HG03571 (cell line): ENCODE measurements around the gene GNAO1.

Experiments used
- ATAC-seq: cut with Tn5 transposase; IDR thresholded peaks from one replicate; pipeline ENCODE4 v1.9.1; 2021; ENCODE audit not compliant: unreplicated experiment

Gene GNAO1

DNA sequence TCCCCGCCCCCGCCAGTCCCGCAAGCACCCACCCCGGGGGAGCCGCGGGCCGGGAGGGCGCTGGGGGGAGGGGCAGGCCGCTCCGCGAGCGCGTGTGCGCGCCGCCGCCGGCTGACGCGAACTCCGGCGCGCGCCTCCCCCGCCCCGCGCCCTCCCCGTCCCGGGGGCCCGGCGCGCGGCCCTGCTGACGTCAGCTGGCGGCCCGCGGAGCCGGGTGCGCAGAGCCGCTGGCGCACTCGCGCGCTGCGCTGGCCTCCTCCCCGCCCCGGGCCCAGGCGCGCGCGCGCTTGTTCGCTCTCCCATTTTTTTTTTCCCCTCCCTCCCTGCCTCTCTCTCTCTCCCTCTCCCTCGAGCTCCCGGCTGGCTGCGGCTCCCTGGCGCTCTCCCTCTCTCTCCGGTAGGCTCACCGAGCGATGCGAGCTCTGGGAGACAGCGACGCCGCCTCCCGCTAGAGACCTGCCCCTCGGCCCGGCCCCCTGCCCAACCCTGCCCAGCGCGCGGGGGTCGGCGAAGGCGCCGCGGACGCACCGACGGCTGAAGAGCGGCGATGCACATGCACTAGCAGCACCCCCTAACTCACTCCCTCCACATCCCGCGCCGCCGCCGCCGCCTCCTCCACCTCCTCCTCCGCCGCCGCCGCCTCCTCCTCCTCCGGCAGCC lies at the start of gene GNAO1:
Gene GNAO1, plus strand, starts transcription at position 334 of the 660 bp plus-strand sequence. CDS start 747 bp downstream, outside the sequence.
- peak; percentile 73 for ATAC-seq

DNA sequence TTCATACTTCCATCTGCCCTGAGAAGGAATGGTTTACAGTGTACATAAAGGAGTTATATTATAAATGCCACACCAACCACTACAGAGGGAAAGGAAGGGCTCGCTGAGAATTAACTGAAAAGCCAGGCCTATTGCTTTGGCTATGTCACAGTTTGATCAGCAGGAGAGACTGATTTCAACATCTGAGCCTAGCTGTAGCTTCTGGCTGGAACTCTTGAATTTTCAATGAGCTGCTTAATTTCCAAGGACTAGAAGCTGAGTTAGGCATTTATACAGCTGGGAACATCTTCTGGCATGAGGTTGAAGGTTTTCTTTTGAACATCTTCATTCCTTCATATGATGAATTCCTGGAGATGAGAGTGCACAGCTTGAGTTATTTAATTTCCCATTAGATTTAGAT lies 47.6 kb upstream of the GNAO1 start:
- ATAC-seq, result no peak

DNA sequence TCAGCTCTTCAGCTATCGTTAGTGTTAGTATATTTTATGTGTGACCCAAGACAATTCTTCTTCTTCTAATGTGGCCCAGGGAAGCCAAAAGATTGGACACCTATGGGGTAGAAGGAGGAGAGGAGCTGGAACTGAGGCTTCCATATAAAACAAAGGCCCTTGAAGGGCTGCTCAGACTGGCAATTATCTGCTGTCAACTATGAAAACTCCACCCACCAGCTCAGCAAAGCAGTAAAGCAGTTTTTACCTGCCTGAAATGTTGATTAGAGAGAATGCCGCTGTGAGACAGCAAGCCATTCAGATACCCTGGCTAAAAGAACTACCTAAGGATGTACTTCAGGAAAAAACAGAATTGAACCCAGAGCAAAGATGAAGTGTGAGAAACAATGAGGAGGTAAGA lies 45.9 kb upstream of the GNAO1 start:
- no peak for ATAC-seq

DNA sequence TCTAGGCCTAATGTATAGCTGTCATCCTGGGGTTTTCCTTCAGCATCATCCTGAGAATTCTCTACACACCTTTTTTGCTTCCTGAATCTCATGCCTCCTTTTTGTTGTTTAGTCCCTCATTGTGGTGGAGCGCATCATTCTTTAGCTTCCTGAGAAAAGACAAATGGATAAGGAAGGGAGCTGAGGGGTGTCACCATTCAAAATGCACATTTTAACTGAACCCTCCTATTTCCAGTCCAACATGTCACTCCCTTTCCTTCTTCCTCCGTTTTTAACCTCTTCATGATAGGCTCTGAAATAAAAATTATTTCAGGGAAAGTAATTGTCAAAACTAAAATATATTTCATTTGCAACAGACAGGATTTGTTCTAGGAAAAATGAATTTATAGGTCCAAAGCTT lies 39.7 kb upstream of the GNAO1 start:
- no peak for ATAC-seq

DNA sequence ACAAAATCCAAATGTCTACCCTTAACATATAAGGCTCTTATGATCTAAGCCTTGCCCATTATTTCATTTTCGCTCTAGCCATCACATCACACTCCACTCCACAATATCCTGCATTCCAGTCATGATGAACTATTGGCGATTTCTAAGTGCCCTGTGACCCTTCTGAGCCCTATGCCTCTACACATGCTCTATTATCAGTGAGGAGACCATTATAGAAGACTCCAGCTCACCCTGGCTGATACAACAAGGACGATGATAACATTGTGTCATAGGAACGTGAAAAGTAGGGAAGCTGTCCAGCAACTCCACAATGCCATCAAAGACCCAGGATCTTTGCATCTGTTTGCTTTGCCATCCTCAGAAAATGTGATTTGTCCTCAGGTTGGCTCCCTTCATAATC lies 29.6 kb upstream of the GNAO1 start:
- no peak for ATAC-seq

DNA sequence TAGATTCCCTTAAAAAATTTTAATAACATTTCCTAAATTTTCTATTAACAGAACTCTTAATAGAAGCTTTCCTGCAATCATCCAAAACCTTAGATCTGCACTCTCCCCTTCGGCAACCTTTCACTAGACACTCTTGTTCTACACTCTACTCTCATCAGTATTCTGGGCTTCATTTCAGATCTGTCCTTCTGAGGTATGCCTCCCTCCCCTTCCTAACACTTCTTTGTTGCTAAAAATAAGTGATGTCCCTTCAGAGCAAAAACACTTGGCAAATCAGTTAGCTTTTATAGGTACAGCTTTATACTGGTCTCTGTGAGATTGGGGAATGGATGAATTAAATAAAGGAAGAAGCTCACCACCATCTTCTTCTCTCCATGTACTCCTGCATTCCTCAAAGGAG lies 28.2 kb upstream of the GNAO1 start:
- no peak for ATAC-seq

DNA sequence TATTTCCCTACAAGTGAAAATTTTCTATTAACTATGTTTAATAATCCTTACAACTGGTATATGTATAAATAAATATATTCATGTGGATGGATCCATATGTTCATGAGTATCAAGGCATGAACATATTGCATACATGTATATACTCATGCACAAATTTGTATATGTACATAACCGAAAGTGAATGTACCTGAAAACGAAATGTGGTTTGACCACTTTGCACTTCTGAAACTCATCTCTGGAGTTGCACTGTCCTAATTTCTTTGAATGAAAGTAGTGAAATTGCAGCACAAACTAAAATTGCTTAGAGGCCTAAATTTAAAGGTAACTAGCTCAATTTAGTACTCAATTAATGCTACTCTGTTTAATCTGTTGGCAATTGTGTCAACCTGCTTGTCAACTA lies 27.4 kb upstream of the GNAO1 start:
- ATAC-seq, result no peak

DNA sequence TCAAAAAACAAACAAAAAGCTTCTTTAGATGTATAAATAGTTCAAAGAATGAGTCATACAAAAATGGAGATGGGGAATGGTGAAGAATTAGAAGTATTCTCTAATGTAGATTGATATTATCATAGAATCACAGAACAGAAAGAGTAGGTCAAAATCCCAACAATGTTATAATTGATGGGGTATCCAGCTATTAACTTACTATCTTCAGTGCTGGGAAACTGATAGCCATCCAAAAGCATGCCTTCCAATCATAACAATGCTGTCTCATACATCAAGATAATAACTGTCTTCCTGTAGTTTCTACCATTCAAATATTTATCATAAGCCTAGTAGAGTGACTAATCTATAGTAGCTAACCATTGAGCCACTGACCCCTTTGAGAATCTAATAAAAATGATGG lies 26.7 kb upstream of the GNAO1 start:
- ATAC-seq, result no peak

DNA sequence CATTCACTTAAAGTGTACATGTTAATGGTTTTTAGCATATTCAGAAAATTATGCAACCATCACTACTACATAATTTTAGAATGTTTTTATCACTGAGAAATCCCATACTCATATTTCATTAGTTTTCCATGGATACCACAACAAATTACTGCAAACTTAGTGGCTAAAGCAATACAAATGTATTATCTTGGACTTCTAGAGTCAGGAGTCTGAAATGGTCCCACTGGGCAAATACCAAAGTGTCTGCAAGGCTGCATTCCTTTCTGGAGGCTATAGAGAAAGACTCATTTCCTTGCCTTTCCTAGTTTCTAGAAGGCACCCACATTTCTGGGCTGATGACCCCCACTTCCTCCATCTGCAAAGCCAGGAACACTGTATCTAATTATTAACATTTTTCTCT lies 16.9 kb upstream of the GNAO1 start:
- no peak for ATAC-seq

DNA sequence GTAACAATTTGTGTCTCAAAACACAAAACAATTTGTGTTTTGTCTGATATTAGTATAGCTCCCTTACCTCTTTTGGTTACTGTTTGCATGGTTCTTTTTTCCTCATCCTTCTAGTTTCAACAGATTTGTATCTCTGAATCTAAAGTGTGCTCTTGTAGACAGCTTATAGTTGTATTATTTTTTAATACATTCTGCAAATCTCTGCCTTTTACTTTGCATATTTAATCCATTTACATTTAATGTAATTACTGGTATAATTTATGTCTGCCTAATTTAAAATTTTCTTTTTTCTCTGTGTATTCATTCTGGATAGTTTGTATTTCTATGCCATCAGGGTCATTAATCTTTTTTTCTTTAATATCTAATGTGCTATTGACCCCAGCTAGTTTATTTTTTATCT lies 9.9 kb upstream of the GNAO1 start:
- ATAC-seq, result no peak

DNA sequence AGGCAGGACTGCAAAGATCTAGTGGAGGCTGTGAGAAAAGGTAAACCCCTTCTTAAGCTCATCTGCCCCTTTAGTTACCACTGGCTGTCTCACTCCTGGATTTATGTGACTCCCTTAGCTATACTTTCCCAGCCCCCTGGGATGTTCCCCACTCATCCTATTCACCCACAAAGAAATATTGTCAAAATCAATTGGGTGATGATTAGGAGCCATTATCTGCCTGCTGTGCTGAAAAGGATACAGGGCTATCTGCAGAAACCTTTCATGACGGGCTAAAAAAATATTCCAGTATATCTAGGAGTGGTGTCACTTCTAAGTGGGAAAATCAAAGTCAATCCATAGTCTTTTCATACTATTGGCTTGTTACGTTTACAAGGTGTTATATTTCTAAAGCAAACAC lies 8.0 kb upstream of the GNAO1 start:
- ATAC-seq, result no peak

DNA sequence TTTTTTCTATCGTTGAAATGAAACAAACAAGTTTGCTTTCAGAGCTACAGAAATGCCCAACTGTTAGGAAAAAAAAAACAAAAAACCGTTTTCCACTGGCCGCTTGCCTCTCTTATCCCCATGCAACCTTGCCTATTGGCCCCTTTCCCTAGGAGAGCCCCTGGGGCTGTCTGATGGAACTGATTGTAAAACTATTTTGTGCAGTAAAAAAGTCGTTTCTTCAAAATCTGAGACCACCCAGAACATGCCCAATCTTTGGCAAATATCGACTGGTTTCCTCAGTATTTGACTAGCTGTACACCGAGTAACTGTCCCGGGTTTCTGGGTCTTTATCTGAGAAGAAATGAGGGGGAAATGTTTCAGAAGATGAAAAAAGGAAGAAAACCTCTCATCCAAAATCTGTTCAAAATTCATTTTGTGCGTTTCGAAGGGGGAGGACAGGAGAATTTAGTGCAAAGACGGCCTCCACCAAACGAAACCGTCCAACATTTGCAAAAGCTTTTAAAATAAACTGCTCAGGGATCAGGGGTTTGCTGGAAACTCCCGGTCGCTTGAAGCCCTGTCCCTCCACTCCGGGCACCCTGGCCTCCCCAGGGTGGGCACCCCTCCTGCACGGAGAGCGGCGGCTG lies 1.1 kb upstream of the GNAO1 start:
- no peak for ATAC-seq

DNA sequence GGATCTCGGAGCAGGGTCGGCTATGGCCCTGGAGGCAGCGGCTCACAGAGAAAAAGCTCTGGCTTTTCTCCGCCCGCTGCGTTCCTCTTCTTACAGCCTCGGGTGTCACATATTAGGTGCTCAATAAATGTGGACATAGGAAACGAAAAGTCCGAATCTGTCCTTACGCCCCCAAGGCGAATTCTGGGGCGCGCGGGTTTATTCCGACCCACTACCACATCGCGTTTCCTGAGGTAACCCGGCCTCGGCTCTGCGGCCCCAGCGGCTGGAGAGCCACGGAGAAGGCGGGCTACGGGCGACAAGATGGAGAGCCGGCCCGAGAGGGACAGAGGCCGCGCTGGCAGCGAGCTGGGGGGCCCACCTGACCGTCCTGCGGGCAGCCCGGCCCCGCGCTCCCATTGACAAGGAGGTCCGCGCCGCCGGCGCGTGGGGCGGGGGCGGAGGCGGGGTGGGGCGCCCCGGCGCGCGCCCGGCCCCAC lies 573 bp upstream of the GNAO1 start:
- peak; percentile 25 for ATAC-seq

DNA sequence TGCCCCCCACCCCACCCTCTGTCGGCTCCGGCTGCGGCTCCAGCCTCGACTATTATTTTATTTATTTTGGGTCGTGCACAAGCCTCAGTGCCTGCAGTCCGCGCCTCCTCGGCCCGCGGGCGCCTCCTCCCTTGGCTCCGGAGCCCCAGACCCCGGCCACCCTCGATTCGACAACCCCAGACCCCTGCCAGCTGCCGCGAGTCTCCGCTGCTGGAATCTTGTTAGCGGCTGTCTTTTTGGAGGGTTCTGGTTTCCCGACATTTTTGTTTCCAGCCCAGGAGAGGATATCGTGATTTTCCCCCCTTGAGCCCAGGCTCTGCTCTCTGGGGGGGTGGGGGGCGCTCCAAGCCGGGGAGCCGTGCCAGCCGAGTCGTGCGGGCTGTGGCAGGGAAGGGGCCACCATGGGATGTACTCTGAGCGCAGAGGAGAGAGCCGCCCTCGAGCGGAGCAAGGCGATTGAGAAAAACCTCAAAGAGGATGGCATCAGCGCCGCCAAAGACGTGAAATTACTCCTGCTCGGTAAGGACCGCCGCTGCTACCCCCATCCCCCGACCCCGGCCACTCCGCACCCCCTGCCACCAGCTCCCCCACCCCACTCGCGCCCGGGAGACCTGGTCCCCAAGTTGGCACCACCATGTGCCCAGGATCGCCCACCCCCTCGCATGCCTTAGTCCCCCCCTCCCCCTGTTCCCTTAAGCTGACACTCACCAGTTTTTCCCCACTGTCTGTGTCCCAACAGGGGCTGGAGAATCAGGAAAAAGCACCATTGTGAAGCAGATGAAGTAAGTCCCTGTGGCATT lies 746 bp downstream of the GNAO1 start:
- no peak for ATAC-seq

DNA sequence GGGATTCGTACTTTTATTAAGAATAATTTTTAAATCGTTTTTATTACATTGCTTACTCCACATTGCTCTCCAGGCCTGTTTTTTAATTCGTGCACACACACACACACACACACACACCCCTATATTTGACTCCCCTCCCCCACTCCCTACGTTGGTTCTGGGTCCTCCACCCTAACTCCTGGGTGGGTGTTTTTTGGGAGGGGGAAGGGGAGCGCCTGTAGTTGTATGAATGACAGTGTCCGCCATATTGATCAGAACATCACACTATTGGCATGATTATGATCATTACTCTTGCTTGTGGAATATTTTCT lies 1.3 kb downstream of the GNAO1 start:
- no peak for ATAC-seq

DNA sequence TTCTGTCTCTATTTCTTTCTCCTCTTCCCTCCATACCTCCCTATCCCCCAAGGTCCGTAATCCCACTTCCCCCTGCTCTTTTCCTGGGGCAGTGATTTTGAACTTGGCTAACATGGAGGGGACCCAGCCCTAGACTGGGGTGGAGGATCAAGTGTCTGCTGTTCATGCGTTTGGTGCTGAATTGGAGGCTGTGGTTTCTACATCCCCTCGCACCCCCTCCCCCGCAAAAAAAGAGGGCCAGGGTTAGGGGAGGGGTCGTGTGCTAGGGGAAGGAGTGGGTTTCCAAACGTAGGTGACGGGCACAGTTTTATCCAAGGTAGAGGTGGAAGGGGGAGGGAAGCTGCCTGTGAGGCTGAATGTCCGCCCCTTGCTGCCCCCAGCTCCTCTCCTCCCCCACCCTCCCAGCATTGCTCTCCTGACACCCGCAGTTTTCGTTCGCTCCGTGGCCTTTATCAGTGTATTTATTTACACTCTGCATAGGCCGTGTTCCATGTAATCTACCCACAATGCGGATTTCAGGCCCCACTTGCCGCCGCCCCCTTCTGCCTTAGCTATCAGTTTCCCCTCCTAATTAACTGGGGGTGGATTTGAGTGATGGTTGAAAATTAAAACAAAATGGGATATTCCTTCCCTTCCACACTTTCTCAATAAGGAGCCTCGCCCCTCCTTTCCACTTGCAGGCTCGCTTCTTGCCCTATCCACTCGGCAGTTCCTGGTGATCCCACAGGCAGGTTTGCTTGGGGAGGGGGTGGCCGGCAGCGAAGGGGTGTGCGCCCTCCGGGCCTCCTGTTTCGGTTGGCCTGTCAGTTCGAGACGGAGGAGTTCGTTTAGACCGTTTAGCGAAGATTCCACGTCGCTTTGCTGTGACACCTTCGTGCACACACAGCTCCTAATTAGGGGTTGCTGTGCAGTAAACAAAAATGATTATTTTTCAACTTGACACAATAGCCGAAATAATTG lies 2.0 kb downstream of the GNAO1 start:
- no peak for ATAC-seq

DNA sequence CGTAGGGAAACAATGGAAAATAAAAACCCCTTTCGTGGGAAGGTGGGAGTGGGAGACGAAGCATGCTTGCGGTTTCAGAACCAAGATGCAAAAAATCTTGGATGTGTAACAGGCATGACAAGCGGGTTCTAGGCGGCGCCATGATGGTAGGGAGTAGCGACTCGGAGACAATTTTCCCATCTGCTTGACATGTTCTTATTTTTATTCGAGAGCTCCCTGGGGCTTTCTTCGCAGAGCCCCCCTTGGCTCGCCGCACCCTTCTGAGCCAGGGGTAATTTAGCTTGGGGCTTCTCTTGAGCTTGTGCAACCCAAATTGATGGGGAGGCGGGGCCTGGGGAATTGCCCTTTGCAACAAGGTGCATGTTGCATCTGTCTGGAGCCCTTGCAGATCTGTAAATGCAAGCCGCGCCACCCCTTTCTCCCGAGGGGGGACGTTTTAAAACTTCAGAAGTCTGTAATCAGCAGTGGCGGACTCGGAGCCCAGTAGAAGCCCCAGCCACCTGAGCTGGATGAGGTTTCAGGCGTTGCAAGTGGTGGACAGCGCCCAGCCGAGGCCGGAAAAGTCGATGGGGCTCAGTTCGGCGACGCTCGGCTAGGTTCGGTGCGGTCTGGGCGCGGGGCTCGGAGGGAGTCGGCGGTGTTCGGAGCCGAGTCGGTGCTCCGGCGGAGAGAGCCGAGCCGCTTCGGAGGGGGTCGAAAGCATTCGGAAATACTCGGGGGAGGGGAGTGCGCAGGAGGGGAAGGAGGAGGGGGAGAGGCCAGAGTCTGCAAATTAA lies 2.9 kb downstream of the GNAO1 start:
- ATAC-seq, result no peak

DNA sequence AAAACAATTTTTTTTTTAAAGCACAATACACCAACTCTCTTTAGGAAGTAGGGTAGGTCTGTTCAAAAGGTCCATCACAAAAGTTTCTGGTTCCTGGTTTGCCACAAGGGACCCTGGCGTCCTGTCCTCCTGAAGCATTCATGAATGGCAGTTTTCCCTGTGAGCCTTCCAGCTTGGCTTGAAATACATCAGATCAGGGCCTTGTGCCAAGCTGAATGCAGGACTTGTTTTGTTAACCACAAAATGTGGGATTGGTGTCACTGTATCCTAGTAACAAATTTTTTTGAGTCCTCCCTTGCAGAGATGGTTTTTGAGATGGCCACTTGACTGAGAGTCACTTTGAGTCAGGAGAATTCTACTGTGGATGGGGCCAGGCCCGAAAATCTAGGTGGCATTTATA lies 3.9 kb downstream of the GNAO1 start:
- ATAC-seq, result no peak

DNA sequence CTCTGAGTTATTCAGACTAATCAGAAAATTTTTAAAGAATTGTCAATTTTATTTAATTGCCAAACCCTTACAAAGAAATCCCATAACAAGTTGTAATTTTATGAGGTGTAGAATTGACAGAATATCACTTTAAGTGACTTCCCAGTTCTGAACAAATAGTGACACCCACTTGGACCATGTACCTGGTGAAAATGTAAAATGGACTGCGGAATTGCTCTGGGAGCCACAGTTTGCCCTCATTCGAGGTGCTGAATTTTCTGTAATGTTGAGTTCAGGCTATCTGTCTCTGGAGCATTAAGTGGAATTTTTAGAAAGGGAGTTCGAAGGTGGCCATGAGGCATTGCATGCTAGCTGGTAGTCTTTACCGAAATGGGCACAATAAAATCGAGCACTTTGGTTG lies 5.1 kb downstream of the GNAO1 start:
- no peak for ATAC-seq

DNA sequence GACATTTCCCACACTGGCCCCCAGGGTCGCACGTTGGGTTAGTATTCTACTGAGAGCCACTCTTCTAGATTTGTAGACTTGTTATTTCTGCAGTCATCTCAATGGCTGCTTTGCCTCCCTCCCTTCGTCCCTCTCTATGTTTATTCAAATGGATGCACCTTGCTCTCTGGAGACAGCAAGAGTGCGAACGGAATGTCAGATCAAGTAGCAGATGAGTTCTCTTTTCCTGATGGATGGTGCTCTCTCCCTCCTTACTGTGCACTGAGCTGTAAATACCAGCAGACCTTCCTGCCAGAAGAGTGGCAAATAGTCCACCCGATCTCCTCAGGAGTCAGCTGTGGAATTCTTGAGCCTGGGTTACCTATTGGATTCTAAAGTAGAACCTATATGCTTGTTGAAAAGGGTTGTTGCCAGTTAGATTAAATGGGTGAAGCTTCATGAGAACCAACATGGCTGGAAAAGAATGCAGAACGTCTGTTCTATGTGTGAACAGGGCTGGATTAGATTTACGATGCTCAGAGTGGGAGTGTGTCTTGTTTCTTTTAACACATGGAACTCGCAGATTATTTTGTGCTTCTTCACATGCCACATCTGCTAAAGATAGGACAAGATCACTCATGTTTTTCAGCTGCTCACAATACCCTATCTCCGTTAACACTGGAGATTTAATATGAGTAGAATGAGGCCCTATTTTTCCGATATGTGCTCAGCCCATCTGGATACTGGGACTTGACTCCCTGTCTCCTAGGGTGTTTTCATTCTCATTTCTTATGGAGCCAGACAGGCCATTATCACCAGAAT lies 6.1 kb downstream of the GNAO1 start:
- no peak for ATAC-seq
